HG02885 (cell line): ENCODE data around the gene DLEC1.

Experiments
- ATAC-seq: cut with Tn5 transposase; IDR thresholded peaks from one replicate; pipeline ENCODE4 v1.9.1; 2021; ENCODE audit warnings: mild to moderate bottlenecking; ENCODE audit not compliant: unreplicated experiment, poor library complexity

The DLEC1 gene

GRCh38 chr3:38118421-38119247, 79.6 kb downstream of the DLEC1 start:
- ATAC-seq: no peak

GRCh38 chr3:38119248-38119544, 80.2 kb downstream of the DLEC1 start:
- no peak for ATAC-seq

DNA sequence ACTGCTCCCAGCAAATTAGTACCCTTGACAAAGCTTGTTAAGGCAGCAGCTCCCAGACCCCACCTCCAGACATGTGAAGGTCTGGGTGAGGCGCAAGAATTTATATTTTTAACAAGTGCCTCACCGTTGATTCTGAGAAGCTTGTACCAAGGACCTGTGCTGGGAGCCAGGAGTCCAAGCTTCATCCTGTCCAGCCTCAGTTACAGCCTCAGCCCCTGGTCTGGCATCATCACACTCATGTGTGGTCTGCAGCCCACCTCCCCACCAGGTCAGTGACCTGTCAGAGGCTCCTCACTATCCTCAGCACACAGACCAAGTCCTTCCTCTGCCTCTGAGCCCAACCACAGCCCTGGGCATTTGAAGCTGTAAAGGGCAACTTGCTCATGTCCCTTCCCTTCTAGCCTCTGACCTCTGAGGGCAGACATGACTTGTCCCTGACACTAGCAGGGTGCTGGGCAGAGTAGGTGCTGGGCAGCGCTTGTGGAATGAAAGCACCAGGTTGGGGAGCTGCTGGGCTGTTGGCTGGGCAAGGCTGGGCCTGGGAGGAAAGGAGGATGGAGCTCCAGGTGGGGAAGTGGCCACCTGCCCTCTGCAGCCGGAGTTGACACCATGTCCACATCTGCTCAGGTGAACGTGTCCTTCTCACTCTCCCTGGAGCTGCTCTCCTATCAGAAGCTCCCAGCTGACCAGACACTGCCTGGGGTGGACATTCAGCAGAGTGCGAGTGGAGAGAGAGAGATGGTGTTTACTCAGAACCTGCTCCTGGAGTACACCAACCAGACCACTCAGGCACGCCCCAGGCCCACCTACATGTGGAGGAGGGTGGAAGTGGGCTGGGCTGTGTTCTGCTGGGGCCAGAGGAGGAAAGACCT, 81.0 kb downstream of the DLEC1 start:
- ATAC-seq: no peak

DNA sequence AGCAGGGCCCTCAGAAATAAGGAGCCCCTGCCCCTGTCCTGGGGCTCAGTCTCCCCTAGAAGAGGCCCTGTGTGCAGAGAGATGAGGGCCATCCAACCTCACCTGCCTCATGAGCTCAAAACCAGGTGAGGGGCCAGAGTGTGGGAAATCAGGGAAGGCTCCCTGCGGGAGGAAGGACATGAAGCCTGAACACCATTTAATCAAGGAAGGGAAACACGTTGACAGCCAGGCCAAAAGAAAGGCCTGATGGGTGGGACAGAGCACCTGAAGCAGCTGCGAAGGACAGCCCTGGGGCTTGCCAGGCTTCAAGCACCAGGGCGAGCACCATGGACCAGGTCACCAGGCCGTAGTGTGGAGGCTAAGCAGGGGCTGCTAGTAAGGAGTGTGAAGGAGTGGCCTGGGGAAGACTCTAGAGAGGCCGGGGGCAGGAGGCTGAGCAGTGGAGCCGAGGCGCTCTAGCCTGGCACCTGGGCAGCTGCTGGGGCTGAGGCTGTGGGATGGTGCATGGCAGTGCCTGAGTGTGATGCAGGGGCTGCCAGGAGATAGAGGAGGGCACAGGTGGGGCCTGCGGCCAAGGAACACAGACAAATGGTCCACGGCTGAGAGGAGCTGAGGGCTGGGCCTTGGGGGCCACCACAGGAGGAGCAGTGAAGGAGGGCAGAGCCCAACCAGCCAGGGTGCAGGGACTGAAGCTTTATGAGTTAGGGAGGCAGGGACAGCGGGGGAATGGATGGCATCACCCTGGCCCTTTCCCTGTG, 81.9 kb downstream of the DLEC1 start:
- ATAC-seq: no peak

GRCh38 chr3:38121451-38121831, 82.4 kb downstream of the DLEC1 start:
- no peak for ATAC-seq

- no peak for ATAC-seq
Measured at GRCh38 chr3:38121832-38122461, 82.9 kb downstream of the DLEC1 start.

DNA sequence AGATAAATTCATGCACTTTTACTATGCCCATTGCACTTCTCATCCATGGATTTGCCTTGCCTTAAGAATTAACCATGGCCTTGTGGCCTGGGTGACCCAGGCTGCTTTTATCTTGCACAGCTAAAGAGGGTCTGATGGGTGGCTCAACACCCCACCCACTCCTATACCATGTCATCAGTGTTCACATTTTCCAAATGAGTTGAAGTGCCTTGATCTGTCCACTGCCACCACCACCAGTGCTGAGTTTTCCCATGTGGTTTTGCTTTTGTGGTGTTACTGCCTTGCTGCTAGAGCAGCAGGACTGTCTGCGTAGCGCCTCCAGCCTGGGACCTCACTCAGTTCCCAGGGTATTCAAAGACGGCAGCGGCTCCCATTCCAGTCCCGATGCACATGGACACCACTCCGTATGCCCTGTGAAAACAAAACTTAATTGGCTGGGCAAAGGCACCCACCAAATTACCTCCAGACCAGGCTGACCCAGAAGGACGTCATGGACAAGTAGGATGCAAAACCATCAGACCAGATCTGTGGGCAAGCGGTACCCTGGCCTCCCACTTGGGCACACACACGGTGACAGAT, 83.8 kb downstream of the DLEC1 start:
- ATAC-seq: no peak

- ATAC-seq: no peak
Measured at GRCh38 chr3:38124324-38125122, 85.5 kb downstream of the DLEC1 start.

- ATAC-seq: no peak
Measured at GRCh38 chr3:38125305-38126120, 86.5 kb downstream of the DLEC1 start.

- ATAC-seq: no peak
Measured at GRCh38 chr3:38126121-38126892, 87.3 kb downstream of the DLEC1 start.

- ATAC-seq: no peak
Measured at GRCh38 chr3:38127611-38128302, 88.7 kb downstream of the DLEC1 start.

DNA sequence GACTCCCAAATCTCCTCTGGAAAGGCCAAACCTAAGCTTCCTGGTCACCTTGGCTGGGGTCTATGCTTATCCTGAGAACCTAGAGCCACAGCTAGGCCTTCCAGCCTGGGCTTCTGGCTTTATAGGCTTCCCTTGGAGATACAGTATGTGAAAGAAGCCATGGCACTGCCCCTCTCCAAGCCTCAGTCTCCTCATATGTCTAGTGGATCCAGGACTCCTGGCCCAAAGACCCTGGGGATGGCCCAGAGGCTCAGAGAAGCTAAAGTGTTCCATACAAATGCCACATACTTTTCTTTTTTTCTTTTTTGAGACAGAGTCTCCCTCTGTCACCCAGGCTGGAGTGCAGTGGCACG, 89.3 kb downstream of the DLEC1 start:
- ATAC-seq: no peak

GRCh38 chr3:38129058-38129457, 90.0 kb downstream of the DLEC1 start:
- ATAC-seq: no peak

- no peak for ATAC-seq
Measured at GRCh38 chr3:38130631-38131065, 91.6 kb downstream of the DLEC1 start.

- no peak for ATAC-seq
Measured at GRCh38 chr3:38131621-38132369, 92.8 kb downstream of the DLEC1 start.

GRCh38 chr3:38133209-38133556, 94.2 kb downstream of the DLEC1 start:
- ATAC-seq: no peak
